Endometrial microvascular endothelial cells (primary cell): ENCODE data around the gene LRRC15. TPM values are rescaled to one million over a fixed set of nuclear protein-coding genes. Genes with fewer than 3 reads are reported as not detected.

Experiments
- in situ Hi-C: cut with HindIII; loops from 2 replicates; pipeline ENCODE4 v1.10.0; 2017; ENCODE audit warnings: low sequenced_read_pairs, low pct_unique_long_range_greater_than_20kb; ENCODE audit errors: inconsistent ontology term
- total RNA-seq: library from RNA; depleted of rRNA; stranded (reverse); fragments of >200 nt; gene quantifications from one replicate; pipeline ENCODE4 v1.2.3, GENCODE V29; 2015; ENCODE audit errors: inconsistent ontology term

The LRRC15 gene
- total RNA-seq, 1 donor from 2014 or later: not detected

- in situ Hi-C loops: no loop called here
Measured at GRCh38 chr3:194325424-194326153, 44.0 kb downstream of the LRRC15 start.

GRCh38 chr3:194324823-194325327 is 44.7 kb downstream of the LRRC15 start:
- in situ Hi-C loops: loop anchor here (25.0 kb wide), 1 partner anchor 363 kb away; no protein-coding TSS in a partner anchor

- in situ Hi-C loops: loop anchor here (25.0 kb wide), 1 partner anchor 362 kb away; no protein-coding TSS in a partner anchor
Measured at GRCh38 chr3:194323785-194324735, 45.5 kb downstream of the LRRC15 start.

GRCh38 chr3:194322678-194323211 is 46.8 kb downstream of the LRRC15 start:
- in situ Hi-C loops: loop anchor here (25.0 kb wide), 1 partner anchor 360 kb away; no protein-coding TSS in a partner anchor

- in situ Hi-C loops: loop anchor here (25.0 kb wide), 1 partner anchor 360 kb away; no protein-coding TSS in a partner anchor
Measured at GRCh38 chr3:194321693-194322640, 47.6 kb downstream of the LRRC15 start.

GRCh38 chr3:194320744-194321243 is 48.7 kb downstream of the LRRC15 start:
- in situ Hi-C loops: loop anchor here (25.0 kb wide), 1 partner anchor 358 kb away; no protein-coding TSS in a partner anchor

- in situ Hi-C loops: loop anchor here (25.0 kb wide), 1 partner anchor 358 kb away; no protein-coding TSS in a partner anchor
Measured at GRCh38 chr3:194320100-194320499, 49.4 kb downstream of the LRRC15 start.

GRCh38 chr3:194318511-194319161 is 50.9 kb downstream of the LRRC15 start:
- in situ Hi-C loops: loop anchor here (25.0 kb wide), 1 partner anchor 356 kb away; no protein-coding TSS in a partner anchor

- in situ Hi-C loops: loop anchor here (25.0 kb wide), 1 partner anchor 355 kb away; no protein-coding TSS in a partner anchor
Measured at GRCh38 chr3:194316918-194317317, 52.6 kb downstream of the LRRC15 start.

- in situ Hi-C loops: loop anchor here (25.0 kb wide), 1 partner anchor 354 kb away; no protein-coding TSS in a partner anchor
Measured at GRCh38 chr3:194315965-194316361, 53.6 kb downstream of the LRRC15 start.

- in situ Hi-C loops: loop anchor here (25.0 kb wide), 1 partner anchor 353 kb away; no protein-coding TSS in a partner anchor
Measured at GRCh38 chr3:194315088-194315964, 54.2 kb downstream of the LRRC15 start.

- in situ Hi-C loops: loop anchor here (25.0 kb wide), 1 partner anchor 352 kb away; no protein-coding TSS in a partner anchor
Measured at GRCh38 chr3:194314388-194315068, 55.0 kb downstream of the LRRC15 start.

- in situ Hi-C loops: loop anchor here (25.0 kb wide), 1 partner anchor 351 kb away; no protein-coding TSS in a partner anchor
Measured at GRCh38 chr3:194313560-194314387, 55.8 kb downstream of the LRRC15 start.

- in situ Hi-C loops: loop anchor here (25.0 kb wide), 1 partner anchor 351 kb away; no protein-coding TSS in a partner anchor
Measured at GRCh38 chr3:194312743-194313281, 56.7 kb downstream of the LRRC15 start.
